Measurements from ENCODE around the gene C4orf51.

C4orf51 gene

DNA sequence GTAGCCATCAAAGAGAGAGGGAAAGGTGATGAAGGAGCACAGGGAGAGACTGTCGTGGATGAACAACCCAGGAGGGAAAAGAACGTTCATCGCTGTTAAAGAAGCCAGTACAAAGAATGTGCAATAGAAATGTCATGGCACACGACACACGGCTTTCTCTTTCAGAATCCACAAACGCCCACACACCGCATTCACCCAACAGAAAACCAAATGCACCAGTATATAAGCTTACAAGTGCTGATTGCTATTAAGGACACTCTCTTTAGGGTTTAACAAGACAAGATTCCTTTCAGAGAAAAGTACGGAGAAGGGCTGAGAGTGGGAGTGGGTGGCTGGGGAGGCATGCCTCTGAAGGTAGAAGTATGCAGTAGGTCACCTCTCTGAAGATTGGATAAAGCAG is 80.2 kb downstream of the C4orf51 start:
- DNase-seq (ENCODE audit: low read depth, low spot score): no peak
- in situ Hi-C loops (cut with HindIII; ENCODE audit: low sequenced_read_pairs): no loop called here
- TF ChIP-seq, protein P1, sequence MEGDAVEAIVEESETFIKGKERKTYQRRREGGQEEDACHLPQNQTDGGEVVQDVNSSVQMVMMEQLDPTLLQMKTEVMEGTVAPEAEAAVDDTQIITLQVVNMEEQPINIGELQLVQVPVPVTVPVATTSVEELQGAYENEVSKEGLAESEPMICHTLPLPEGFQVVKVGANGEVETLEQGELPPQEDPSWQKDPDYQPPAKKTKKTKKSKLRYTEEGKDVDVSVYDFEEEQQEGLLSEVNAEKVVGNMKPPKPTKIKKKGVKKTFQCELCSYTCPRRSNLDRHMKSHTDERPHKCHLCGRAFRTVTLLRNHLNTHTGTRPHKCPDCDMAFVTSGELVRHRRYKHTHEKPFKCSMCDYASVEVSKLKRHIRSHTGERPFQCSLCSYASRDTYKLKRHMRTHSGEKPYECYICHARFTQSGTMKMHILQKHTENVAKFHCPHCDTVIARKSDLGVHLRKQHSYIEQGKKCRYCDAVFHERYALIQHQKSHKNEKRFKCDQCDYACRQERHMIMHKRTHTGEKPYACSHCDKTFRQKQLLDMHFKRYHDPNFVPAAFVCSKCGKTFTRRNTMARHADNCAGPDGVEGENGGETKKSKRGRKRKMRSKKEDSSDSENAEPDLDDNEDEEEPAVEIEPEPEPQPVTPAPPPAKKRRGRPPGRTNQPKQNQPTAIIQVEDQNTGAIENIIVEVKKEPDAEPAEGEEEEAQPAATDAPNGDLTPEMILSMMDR (IDR thresholded peaks at IDR 0.05; ENCODE audit: low read depth, low read length): no peak
- no peak overlapping the region for H3K4me3 ChIP-seq (ENCODE audit: low read depth, low read length)

DNA sequence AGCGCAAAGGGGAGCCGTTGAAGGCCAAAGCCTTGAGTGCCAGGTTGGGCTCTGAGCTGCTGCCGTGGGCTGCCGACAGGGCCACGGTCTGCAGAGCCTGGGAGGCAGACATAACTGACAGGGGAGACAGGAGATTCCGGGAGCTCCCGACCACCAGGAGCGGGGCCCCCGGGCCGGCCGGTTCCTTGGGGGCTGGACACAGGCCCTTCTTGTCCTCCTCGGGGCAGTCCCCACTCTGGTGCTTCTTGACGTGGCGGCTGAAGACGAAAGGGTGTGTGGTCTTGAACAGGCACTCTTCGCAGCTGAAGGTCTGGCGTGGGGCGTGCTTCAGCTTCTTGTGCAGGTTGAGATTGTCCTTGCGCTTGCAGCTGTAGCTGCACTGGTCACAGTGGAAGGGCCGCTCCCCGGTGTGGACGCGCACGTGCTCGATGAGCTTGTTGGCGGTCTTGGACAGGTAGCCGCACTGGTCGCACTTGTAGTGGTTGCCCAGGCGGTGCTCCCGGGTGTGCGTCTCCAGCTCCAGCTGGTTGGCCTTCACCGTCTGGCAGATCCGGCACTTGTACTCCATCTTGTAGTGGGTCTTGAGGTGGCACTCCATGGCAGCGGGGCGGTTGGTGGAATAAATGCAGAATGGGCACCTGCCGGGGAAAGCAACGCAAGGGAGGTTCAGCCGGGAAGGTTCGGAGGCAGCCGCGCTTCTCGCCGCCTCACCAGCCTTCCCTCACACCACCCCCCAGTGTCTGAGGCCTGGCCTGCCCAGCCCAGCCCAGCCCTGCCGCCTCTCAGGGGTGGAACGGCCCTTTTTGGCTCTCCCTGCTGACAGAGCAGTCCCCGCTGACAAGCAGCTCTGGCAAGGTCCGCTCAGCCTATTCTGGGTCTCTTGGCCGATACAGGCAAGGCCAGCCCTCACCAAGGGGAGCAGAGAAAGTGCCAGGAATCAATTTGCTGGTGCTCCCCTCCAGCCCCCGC is 81.3 kb downstream of the C4orf51 start:
- in situ Hi-C loops (cut with HindIII; ENCODE audit: low sequenced_read_pairs): no loop called here
- TF ChIP-seq, protein P1 (IDR thresholded peaks at IDR 0.05; ENCODE audit: low read depth, low read length): no peak
- no peak for DNase-seq (ENCODE audit: low read depth, low spot score)
- no peak overlapping the region for H3K4me3 ChIP-seq (ENCODE audit: low read depth, low read length)

DNA sequence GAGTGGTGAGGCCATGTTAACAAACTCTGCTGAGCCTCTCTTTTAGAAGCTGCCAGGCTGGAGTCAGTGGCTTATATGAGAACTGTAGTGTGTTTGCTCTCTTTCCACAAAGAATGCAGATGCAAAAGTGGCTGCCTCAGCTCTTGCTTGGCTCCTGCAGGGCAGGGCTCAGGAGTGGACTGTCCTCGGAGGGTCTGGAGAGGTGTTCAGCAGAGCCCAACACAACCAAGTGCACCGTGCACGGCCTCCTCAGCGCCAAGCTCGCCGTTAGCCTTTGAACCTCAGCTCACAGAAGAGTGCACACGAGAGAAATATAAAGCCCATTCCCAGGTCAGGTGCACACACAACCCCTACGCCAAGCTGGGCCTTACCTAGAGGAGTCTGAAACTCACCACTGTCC is 82.8 kb downstream of the C4orf51 start:
- H3K4me3 ChIP-seq (ENCODE audit: low read depth, low read length): no peak overlapping the region
- DNase-seq (ENCODE audit: low read depth, low spot score): no peak
- TF ChIP-seq, protein P1 (IDR thresholded peaks at IDR 0.05; ENCODE audit: low read depth, low read length): no peak
- in situ Hi-C loops (cut with HindIII; ENCODE audit: low sequenced_read_pairs): no loop called here

DNA sequence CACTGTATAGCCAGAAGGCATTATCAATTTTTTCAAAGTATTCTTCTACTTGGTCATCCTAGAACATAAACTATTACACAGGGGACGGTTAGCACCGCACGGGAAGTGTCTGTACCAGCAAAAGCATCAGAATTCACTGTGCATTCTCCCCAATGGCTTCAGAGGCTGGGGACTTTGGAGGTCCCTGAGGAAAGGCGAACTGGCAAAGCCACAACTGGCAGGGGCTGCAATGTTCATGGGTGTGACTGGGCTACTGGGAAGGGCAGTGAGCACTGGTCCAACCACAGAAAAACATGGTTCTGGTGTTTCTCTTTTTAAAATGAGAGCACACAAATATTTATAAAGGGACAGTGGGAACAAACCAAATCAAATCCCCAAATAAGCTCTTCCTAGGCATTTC is 83.5 kb downstream of the C4orf51 start:
- H3K4me3 ChIP-seq (ENCODE audit: low read depth, low read length): no peak overlapping the region
- TF ChIP-seq, protein P1 (IDR thresholded peaks at IDR 0.05; ENCODE audit: low read depth, low read length): no peak
- DNase-seq (ENCODE audit: low read depth, low spot score): no peak
- in situ Hi-C loops (cut with HindIII; ENCODE audit: low sequenced_read_pairs): no loop called here

DNA sequence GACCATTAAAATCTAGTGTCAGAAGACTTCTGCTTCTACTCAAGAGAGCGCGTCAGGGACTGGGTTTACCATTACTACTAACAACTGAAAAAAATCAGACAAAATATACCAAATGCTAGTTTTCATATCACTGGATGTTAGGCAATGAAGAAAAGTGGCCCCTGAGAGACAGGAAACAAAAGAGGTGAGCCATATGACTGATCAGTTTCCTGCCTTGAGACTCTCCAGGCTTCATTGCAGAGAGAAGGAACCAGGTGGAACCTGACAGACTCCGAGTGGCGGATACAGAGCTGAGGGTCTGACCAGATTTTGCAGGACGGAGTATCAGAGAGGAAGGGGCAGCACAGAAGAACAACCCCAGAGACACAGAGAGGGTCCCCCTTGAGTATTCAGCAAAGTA is 86.3 kb downstream of the C4orf51 start:
- no peak for DNase-seq (ENCODE audit: low read depth, low spot score)
- TF ChIP-seq, protein P1 (IDR thresholded peaks at IDR 0.05; ENCODE audit: low read depth, low read length): no peak
- in situ Hi-C loops (cut with HindIII; ENCODE audit: low sequenced_read_pairs): no loop called here
- no peak overlapping the region for H3K4me3 ChIP-seq (ENCODE audit: low read depth, low read length)

DNA sequence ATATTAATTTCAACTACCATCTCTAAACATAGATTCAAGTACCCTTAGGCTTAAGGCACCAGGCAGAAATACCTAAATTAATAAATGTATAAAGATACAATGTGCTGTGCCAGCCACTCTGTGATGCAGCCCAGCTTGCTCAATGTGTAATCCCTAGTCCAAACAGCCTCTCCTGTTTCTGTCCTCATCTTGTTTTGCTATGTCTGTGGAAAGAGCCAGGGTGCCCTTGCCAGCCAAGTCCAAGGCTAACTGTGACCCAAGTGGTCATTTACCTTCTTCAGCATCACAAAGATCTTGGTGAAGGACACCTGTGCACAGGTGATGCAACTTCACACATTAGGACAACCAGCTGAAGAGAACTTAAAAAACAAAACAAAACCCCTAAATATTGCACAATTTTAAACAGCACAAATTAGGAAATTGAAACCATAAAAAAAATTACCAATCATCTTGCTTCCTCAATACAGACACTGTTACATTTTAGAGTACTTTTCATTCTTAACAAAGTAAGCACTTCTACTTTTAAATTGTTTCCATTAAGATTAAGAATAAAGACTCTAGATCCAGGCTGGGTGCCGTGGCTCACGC is 89.6 kb downstream of the C4orf51 start:
- no peak overlapping the region for H3K4me3 ChIP-seq (ENCODE audit: low read depth, low read length)
- DNase-seq (ENCODE audit: low read depth, low spot score): no peak
- TF ChIP-seq, protein P1 (IDR thresholded peaks at IDR 0.05; ENCODE audit: low read depth, low read length): no peak
- in situ Hi-C loops (cut with HindIII; ENCODE audit: low sequenced_read_pairs): no loop called here
